Colonic mucosa (tissue), 4 donors: ENCODE measurements around the gene SLC26A1. TPM values are rescaled to one million over a fixed set of nuclear protein-coding genes. Genes with fewer than 3 reads are reported as not detected.

ENCODE experiments used
- DNase-seq: peaks from one replicate; pipeline ENCODE4 v3.0.0-alpha.2; 2020
- H3K27ac ChIP-seq: fragments of 200-600 bp; one replicate; pipeline ENCODE4 v1.8.0; 2021
- H3K27me3 ChIP-seq: fragments of 200-600 bp; one replicate; pipeline ENCODE4 v1.8.0; 2021
- H3K36me3 ChIP-seq: fragments of 200-600 bp; one replicate; pipeline ENCODE4 v1.8.0; 2021
- H3K4me1 ChIP-seq: fragments of 200-600 bp; one replicate; pipeline ENCODE4 v1.8.0; 2021; ENCODE audit warnings: mild to moderate bottlenecking
- H3K4me3 ChIP-seq: fragments of 200-600 bp; one replicate; pipeline ENCODE4 v1.8.0; 2021
- H3K9ac ChIP-seq, 2 donors: one replicate each; pipeline ENCODE4 v1.7.0; 2013; ENCODE audit warnings: control low read depth in 2 of 2, low read depth in 2 of 2, low read length in 2 of 2
- H3K9me3 ChIP-seq: fragments of 200-600 bp; one replicate; pipeline ENCODE4 v1.8.0; 2021
- intact Hi-C: fragments of 100-400 bp; cut with DNase I; formaldehyde crosslinking; loops from one replicate; pipeline ENCODE4 v1.14.1; 2022
- total RNA-seq, 2 donors: library from RNA; stranded (reverse); fragmentation: NEBNext Ultra II Directional in 1 of 2; extraction: Animal tissue kit (Norgen Biotek cat#: 25700) in 1 of 2; gene quantifications; one replicate each; pipeline ENCODE4 v1.2.1, GENCODE V29; 2021
- TF ChIP-seq, protein P1 (sequence below): fragments of 200-600 bp; IDR thresholded peaks from one replicate; pipeline ENCODE4 v1.8.0; 2022; ENCODE audit warnings: antibody characterized with exemption, mild to moderate bottlenecking
- donor health status: healthy.
- donor health status: DM: no; HTN: no; CAD: no.
- donor health status: DM: no; HTN: no; CAD: no.

SLC26A1 gene, protein sequence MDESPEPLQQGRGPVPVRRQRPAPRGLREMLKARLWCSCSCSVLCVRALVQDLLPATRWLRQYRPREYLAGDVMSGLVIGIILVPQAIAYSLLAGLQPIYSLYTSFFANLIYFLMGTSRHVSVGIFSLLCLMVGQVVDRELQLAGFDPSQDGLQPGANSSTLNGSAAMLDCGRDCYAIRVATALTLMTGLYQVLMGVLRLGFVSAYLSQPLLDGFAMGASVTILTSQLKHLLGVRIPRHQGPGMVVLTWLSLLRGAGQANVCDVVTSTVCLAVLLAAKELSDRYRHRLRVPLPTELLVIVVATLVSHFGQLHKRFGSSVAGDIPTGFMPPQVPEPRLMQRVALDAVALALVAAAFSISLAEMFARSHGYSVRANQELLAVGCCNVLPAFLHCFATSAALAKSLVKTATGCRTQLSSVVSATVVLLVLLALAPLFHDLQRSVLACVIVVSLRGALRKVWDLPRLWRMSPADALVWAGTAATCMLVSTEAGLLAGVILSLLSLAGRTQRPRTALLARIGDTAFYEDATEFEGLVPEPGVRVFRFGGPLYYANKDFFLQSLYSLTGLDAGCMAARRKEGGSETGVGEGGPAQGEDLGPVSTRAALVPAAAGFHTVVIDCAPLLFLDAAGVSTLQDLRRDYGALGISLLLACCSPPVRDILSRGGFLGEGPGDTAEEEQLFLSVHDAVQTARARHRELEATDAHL
- total RNA-seq, result 1 to 10 TPM in 1 of 2 donors, under 1 TPM in 1; 0.77 to 3.8 TPM

DNA sequence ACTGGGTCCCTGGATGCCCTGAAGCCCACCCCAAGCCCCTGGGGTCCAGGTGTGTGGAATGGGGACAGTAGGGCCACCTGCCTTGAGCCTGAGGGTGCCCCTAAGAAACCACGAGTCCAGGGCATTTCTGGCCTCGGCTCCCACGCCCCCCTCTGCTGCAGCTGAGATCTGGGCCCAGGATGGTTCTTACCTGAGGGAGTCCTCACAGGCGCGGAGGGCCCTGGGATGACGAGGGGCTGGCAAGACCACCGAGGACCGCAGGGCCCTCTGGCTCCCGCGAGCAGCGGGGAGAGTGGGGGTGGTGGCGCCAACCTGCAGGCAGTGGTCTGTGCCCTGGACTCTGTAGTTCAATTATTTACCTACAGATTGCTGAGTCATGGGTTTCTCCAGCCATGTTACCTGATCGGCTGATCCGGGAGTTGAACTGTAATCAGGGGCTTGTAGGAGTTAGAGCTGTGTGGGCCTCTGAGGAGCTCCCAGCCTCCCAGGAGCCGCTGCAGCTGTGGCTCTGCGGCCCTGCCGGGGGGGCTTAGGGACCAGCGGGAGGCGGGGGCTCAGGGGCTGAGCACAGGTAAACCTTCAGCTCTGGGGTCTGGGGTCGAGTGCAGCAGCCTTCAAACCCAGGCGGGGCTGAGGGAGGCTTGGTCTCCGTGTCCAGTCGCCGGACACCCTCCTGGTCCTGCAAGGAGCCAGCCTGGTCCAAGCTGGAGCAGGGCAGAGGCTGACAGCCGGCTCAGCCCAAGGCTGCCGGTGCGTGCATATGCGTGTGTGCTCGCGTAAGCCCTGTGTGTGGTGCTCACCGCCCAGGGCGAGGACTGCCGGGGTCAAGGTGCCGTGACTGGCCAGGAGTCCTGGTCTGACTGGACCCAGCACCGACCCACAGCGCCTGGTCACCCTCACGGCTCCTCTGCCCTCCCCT is at the start of gene SLC26A1:
TSS of gene SLC26A1 (minus strand) at position 294 of the 919 bp plus-strand sequence. CDS start 1,701 bp downstream, outside the sequence.
- Histone ChIP-seq H3K27me3 (peaks cover 19% of the 10 kb centered on the region), H3K9ac (peak within 1 kb of the TSS; percentile 66 to 78), H3K9me3 (no peaks in the 10 kb centered on the region), H3K4me3 (peak within 1 kb of the TSS; percentile 4), H3K36me3 (no peaks in the 10 kb centered on the region), H3K4me1 (peaks cover 8% of the 10 kb centered on the region), H3K27ac (peak within 1 kb of the TSS; percentile 91)
- DNase-seq, result peak; percentile 68
- TF ChIP-seq, protein P1, sequence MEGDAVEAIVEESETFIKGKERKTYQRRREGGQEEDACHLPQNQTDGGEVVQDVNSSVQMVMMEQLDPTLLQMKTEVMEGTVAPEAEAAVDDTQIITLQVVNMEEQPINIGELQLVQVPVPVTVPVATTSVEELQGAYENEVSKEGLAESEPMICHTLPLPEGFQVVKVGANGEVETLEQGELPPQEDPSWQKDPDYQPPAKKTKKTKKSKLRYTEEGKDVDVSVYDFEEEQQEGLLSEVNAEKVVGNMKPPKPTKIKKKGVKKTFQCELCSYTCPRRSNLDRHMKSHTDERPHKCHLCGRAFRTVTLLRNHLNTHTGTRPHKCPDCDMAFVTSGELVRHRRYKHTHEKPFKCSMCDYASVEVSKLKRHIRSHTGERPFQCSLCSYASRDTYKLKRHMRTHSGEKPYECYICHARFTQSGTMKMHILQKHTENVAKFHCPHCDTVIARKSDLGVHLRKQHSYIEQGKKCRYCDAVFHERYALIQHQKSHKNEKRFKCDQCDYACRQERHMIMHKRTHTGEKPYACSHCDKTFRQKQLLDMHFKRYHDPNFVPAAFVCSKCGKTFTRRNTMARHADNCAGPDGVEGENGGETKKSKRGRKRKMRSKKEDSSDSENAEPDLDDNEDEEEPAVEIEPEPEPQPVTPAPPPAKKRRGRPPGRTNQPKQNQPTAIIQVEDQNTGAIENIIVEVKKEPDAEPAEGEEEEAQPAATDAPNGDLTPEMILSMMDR, result no peak
- intact Hi-C loops, result no loop called here

DNA sequence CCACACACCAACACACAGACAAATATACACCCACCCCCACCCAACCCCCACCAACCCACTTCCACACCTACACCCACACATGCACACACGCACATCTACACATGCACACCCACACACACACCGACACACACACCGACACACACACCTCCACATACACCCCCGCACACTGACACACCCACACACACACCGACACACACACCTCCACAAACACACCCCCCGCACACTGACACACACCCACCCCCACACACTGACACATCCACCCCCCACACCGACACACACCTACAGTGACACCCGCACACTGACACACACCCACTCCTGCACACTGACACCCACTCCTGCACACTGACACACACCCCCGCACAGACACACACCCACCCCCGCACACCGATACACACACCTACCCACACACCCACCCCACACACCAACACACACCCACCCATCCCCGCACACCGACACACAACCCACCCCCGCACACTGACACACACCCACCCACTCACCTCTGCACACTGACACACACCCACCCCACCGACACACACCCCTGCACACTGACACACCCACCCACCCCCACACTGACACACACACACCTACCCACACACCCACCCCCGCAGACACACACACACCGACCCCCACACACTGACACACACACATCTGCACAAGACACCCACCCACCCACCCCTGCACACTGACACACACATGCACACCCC is 49.3 kb upstream of the SLC26A1 start:
- peaks cover 14% of the 10 kb centered on the region for H3K27me3 ChIP-seq
- DNase-seq, result no peak
- H3K9me3 ChIP-seq, result no peaks in the 10 kb centered on the region
- H3K4me3 ChIP-seq, result no peak overlapping the region
- intact Hi-C loops, result no loop called here
- H3K36me3 ChIP-seq, result no peaks in the 10 kb centered on the region
- no peak overlapping the region for H3K27ac ChIP-seq
- peaks cover 12% of the 10 kb centered on the region for H3K4me1 ChIP-seq
- TF ChIP-seq, protein P1, result no peak
- H3K9ac ChIP-seq, result no peak overlapping the region

DNA sequence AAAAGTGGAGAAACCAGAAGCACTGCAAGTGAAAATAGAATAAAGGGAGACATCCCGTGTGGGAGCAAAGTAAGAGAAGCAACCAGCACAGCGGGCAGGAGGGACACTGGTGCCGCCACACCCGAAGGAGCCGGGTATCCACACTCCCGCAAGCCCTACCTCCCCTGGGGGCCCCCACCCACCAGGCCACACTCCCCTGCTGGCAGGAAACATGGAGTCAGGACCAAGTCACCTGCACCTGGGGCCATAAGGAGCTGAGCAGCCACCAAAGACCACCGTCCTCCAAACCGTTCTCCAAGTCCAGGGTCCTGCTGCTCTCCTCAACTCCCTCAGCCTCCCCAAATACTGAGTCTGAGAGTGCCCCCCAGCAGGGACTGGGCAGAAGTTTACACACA is 48.7 kb upstream of the SLC26A1 start:
- H3K9ac ChIP-seq, result no peak overlapping the region
- H3K27ac ChIP-seq, result no peak overlapping the region
- TF ChIP-seq, protein P1, result no peak
- no peak overlapping the region for H3K4me3 ChIP-seq
- no peaks in the 10 kb centered on the region for H3K36me3 ChIP-seq
- no peaks in the 10 kb centered on the region for H3K9me3 ChIP-seq
- H3K4me1 ChIP-seq, result peaks cover 6% of the 10 kb centered on the region
- DNase-seq, result no peak
- intact Hi-C loops, result no loop called here
- H3K27me3 ChIP-seq, result peaks cover 14% of the 10 kb centered on the region

DNA sequence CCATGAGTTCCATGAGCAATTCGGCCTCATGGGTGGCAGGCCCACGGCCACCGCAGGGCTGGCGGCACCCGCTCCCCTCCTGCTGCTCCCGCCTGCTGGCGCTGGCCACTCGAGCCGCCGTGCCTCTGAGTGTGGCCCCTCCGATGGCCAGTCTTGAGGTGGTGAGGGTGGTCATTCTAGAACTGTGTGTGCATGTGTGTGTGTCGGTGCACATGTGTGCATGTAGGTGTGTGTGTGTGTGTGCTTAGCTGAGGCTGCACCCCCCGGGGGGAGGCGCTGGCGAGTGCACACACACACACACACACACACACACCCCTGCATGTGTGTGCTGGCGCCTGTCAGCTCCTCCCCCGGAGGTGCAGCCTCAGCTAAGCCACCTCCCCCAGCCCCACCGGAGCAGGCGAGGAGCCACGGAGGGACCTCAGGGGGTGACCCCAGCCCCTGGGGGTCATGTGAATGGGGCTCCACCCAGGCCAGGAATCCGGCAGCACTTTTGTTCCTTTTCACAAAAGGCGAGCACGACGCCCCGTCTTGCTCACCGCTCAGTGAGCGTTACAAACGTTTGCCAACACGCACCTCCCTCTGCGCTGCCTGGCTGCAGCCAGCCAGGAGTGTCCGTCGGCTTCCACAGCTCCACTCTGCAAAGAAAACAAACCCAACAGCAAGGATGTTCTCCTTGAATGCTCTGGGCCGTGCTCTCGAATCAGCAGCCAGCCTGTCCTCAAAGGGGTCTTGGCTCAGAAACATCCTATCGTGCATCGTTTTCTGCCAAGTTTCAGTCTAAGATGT is 48.1 kb upstream of the SLC26A1 start:
- no peak for DNase-seq
- Histone ChIP-seq H3K4me1 (peaks cover 4% of the 10 kb centered on the region), H3K9ac (no peak overlapping the region), H3K36me3 (no peaks in the 10 kb centered on the region), H3K9me3 (no peaks in the 10 kb centered on the region), H3K27ac (no peak overlapping the region), H3K27me3 (peaks cover 14% of the 10 kb centered on the region), H3K4me3 (no peak overlapping the region)
- intact Hi-C loops, result no loop called here
- TF ChIP-seq, protein P1, result no peak
